ENCODE measurements around the gene PML. TPM values are rescaled to one million over a fixed set of nuclear protein-coding genes. Genes with fewer than 3 reads are reported as not detected.
"Not testable (repeated sequence)": the region's sequence is repeated elsewhere in the genome, so short reads cannot be mapped to it uniquely, and the experiment has no call there.

PML gene
- total RNA-seq, 5 donors from 2014 or later (not counting 1 experiment from before 2014, with no cell fraction given), result 43.0 to 79.8 (median 60.7) TPM

DNA sequence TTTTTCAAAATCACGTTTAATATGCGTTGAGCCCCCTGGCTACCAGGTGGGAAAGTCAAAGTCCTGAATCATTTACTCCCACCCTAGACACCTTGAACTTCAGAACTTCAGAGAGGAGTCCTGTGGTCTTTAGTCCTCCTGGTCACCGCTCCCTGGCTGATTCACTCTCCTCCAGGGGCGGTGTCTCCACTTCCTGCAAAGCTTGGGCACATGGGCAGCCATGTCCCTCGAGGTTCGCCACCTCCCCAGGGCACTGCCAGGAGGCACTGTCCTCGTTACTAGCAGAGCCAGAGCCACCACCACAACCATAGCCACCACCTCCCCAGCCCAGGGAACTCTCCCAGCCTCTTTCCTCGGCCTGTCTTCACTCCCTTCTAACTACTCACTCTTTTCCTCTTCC lies 37.2 kb upstream of the PML start:
- H3K4me1 Mint-ChIP-seq, result peaks cover 32 to 35% (median 34%) of the 10 kb centered on the region in 3 donors

DNA sequence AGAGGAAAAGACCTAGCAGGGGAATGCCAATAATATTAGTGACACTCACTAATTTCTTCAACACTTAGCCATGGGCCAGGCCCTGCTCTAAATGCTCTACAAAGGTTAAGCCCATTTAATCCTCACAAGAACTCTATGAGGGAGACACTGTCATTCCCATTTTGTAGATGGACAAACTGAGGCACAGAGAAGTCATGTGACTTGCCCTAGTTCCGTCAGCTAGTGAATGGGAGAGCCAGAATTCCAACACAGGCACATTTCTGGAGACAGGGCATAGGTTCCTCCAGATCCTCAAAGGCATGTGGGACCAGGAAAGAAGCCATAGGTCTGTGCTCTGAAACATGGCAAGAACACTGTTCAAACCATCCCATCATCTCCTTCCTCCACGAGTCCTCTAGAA lies 36.7 kb upstream of the PML start:
- Histone ChIP-seq H3K27me3 (replicated peaks in 1 of 2; ENCODE audit: control insufficient read depth in 2 of 2, extremely low read depth in 1 of 2, insufficient read depth in 2 of 2, low read length in 1 of 2) (no peaks in the 10 kb centered on the region), H3K9me3 (no peaks in the 10 kb centered on the region), H3K36me3 (ENCODE audit: control insufficient read depth in 2 of 2, extremely low read depth in 1 of 2, insufficient read depth in 1 of 2, low read length in 1 of 2) (no peaks in the 10 kb centered on the region), H3K4me1 (ENCODE audit: control insufficient read depth in 1 of 2, extremely low read depth in 1 of 2, insufficient read depth in 2 of 2, low read length in 2 of 2) (peaks cover 10 to 32% of the 10 kb centered on the region in 2 experiments), H3K27ac (ENCODE audit: low read length) (no peak overlapping the region), H3K4me3 (ENCODE audit: control insufficient read depth in 1 of 2, extremely low read depth in 1 of 2, low read length in 1 of 2) (no peak overlapping the region)
- Mint-ChIP-seq H3K36me3 (no peaks in the 10 kb centered on the region), H3K4me3 (peak overlapping the region in 1 of 3 donors; percentile 17), H3K27me3 (no peaks in the 10 kb centered on the region), H3K9me3 (no peaks in the 10 kb centered on the region), H3K4me1 (peaks cover 32 to 35% (median 34%) of the 10 kb centered on the region in 3 donors), H3K27ac (peak overlapping the region; percentile 41 to 79)
- WGBS (ENCODE audit: insufficient coverage), result 100% methylated on average over 1 of the region's 2 CpGs
- DNase-seq, result no peak
- ChIA-PET CTCF (interaction anchor here (0.7 to 1.2 kb wide), 3 partner anchors 9 to 18 kb away, joined by 3 read pairs; no protein-coding TSS in a partner anchor), POLR2A (no interaction called here)
- no peak for ATAC-seq (replicated peaks in 1 of 4)

More for the DNA sequence above, 37.2 kb upstream of the PML start:
- Histone ChIP-seq H3K9me3 (no peaks in the 10 kb centered on the region), H3K36me3 (ENCODE audit: control insufficient read depth in 2 of 2, extremely low read depth in 1 of 2, insufficient read depth in 1 of 2, low read length in 1 of 2) (no peaks in the 10 kb centered on the region), H3K4me3 (ENCODE audit: control insufficient read depth in 1 of 2, extremely low read depth in 1 of 2, low read length in 1 of 2) (no peak overlapping the region), H3K27me3 (replicated peaks in 1 of 2; ENCODE audit: control insufficient read depth in 2 of 2, extremely low read depth in 1 of 2, insufficient read depth in 2 of 2, low read length in 1 of 2) (no peaks in the 10 kb centered on the region), H3K4me1 (ENCODE audit: control insufficient read depth in 1 of 2, extremely low read depth in 1 of 2, insufficient read depth in 2 of 2, low read length in 2 of 2) (peaks cover 10 to 32% of the 10 kb centered on the region in 2 experiments), H3K27ac (ENCODE audit: low read length) (no peak overlapping the region)
- peak overlapping the region in 1 of 2 donors; percentile 79 for H3K27ac Mint-ChIP-seq
- POLR2A ChIA-PET, result no interaction called here
- H3K36me3 Mint-ChIP-seq, result no peaks in the 10 kb centered on the region
- CTCF ChIA-PET, result interaction anchor here in 1 of 2 donors (0.7 to 1.2 kb wide), 2 partner anchors 9 to 18 kb away, joined by 3 read pairs; no protein-coding TSS in a partner anchor
- no peaks in the 10 kb centered on the region for H3K9me3 Mint-ChIP-seq
- WGBS (ENCODE audit: insufficient coverage), result 69% methylated on average over 7 of the region's 8 CpGs
- no peaks in the 10 kb centered on the region for H3K27me3 Mint-ChIP-seq
- DNase-seq, result no peak
- H3K4me3 Mint-ChIP-seq, result no peak overlapping the region
- no peak for ATAC-seq (replicated peaks in 1 of 4)

DNA sequence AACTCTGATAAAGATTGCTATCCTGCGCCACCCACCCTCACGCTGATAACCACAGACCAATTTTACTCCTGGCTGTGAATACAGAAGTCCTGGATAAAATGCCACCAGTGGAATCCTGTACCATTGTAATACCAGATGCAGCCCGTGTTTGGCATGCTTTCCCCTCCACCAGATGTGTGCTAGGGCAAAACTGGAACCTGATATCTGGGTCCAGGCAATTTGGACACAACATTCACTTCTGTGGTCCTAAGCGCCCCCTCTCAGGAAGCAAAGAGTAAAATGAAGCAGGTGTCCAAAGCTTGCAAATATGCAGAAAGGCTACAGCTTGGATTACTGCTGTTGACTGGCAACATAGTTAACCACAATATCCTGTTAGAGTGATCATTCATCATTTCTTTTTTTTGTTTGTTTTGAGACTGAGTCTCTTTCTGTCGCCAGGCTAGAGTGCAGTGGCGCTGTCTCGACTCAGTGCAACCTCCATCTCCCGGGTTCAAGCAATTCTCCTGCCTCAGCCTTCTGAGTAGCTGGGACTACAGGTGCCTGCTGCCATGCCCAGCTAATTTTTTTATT lies 35.4 kb upstream of the PML start:
- Histone ChIP-seq H3K36me3 (ENCODE audit: control insufficient read depth in 2 of 2, extremely low read depth in 1 of 2, insufficient read depth in 1 of 2, low read length in 1 of 2) (no peaks in the 10 kb centered on the region), H3K27ac (ENCODE audit: low read length) (peak overlapping the region; percentile 41), H3K4me1 (ENCODE audit: control insufficient read depth in 1 of 2, extremely low read depth in 1 of 2, insufficient read depth in 2 of 2, low read length in 2 of 2) (peaks cover 10 to 32% of the 10 kb centered on the region in 2 experiments), H3K27me3 (replicated peaks in 1 of 2; ENCODE audit: control insufficient read depth in 2 of 2, extremely low read depth in 1 of 2, insufficient read depth in 2 of 2, low read length in 1 of 2) (no peaks in the 10 kb centered on the region), H3K4me3 (ENCODE audit: control insufficient read depth in 1 of 2, extremely low read depth in 1 of 2, low read length in 1 of 2) (no peak overlapping the region), H3K9me3 (no peaks in the 10 kb centered on the region)
- Mint-ChIP-seq H3K27ac (peak overlapping the region; percentile 86 to 94), H3K4me3 (peak overlapping the region; percentile 4 to 55 (median 53)), H3K36me3 (no peaks in the 10 kb centered on the region), H3K9me3 (no peaks in the 10 kb centered on the region), H3K27me3 (no peaks in the 10 kb centered on the region), H3K4me1 (peaks cover 32 to 35% (median 34%) of the 10 kb centered on the region in 3 donors)
- DNase-seq (peak in 25 of 35 experiments; percentile 14 to 63 (median 28)), ATAC-seq (replicated peaks in 1 of 4) (peak; percentile 95 to 99 (median 98))
- ChIA-PET POLR2A (no interaction called here), CTCF (interaction anchor here (0.8 to 2.1 kb wide), 5 partner anchors 8 to 35 kb away, joined by 3 to 10 read pairs (median 3); partner anchors contain the start of gene PML (in 1 of the 2))
- WGBS (ENCODE audit: insufficient coverage), result 7% methylated on average over 3 of the region's 8 CpGs

DNA sequence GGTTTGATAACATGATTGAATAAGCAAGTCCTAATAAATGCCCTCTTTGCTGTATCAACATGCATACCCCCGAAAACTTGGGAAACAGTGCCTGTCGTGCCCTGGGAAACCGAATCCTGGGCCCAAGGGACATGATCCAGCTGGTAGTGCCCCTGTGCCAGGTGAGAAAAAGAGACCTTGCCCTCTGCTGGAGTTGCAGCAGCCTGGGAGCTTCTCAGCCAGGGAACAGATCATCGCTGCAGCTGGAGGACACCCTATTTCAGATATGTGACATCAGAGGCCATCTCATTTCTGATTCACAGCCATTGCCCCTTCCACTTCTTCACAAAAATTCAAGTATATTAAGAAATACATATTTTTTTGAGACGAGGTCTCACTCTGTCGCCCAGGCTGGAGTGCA lies 34.7 kb upstream of the PML start:
- ATAC-seq (replicated peaks in 1 of 4) (no peak), DNase-seq (no peak)
- 83% methylated on average over 4 of the region's 6 CpGs for WGBS (ENCODE audit: insufficient coverage)
- no peaks in the 10 kb centered on the region for H3K9me3 ChIP-seq
- Mint-ChIP-seq H3K4me1 (peaks cover 36 to 37% (median 37%) of the 10 kb centered on the region in 3 donors), H3K4me3 (peak overlapping the region in 2 of 3 donors; percentile 53 to 55), H3K27ac (peak overlapping the region; percentile 86 to 94), H3K9me3 (no peaks in the 10 kb centered on the region), H3K27me3 (no peaks in the 10 kb centered on the region), H3K36me3 (no peaks in the 10 kb centered on the region)
- peaks cover 10 to 36% of the 10 kb centered on the region in 2 experiments for H3K4me1 ChIP-seq (ENCODE audit: control insufficient read depth in 1 of 2, extremely low read depth in 1 of 2, insufficient read depth in 2 of 2, low read length in 2 of 2)
- POLR2A ChIA-PET, result no interaction called here
- H3K36me3 ChIP-seq (ENCODE audit: control insufficient read depth in 2 of 2, extremely low read depth in 1 of 2, insufficient read depth in 1 of 2, low read length in 1 of 2), result no peaks in the 10 kb centered on the region
- CTCF ChIA-PET, result interaction anchor here in 1 of 2 donors (1.0 to 2.1 kb wide), 3 partner anchors 14 to 34 kb away, joined by 3 to 10 read pairs (median 9); partner anchors contain the start of gene PML
- H3K4me3 ChIP-seq (ENCODE audit: control insufficient read depth in 1 of 2, extremely low read depth in 1 of 2, low read length in 1 of 2), result no peak overlapping the region
- H3K27ac ChIP-seq (ENCODE audit: low read length), result peak overlapping the region; percentile 41
- H3K27me3 ChIP-seq (replicated peaks in 1 of 2; ENCODE audit: control insufficient read depth in 2 of 2, extremely low read depth in 1 of 2, insufficient read depth in 2 of 2, low read length in 1 of 2), result no peaks in the 10 kb centered on the region

DNA sequence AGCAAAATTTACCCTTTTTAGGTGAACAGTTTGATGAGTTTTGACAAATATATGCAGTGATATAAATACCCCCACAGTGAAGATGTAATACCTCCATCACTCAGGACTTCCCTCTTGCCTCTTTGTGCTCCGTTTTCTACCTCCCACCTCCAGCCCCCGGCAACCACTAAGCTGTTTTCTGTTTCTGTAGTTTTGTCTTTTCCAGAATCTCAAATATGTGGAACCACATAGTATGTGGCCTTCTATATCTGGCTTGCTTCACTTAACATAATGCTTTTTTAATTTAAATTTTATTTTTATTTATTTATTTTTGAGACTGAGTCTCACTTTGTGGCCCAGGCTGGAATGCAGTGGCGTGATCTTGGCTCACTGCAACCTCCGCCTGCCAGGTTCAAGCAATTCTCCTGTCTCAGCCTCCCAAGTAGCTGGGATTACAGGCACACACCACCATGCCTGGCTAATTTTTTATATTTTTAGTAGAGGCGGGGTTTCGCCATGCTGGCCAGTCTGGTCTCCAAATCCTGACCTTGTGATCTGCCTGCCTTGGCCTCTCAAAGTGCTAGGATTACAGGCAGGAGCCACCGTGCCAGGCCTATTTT lies 33.9 kb upstream of the PML start:
- H3K9me3 Mint-ChIP-seq; H3K4me3 ChIP-seq (ENCODE audit: control insufficient read depth in 1 of 2, extremely low read depth in 1 of 2, low read length in 1 of 2); H3K27ac ChIP-seq (ENCODE audit: low read length); ATAC-seq (replicated peaks in 1 of 4); H3K27me3 ChIP-seq (replicated peaks in 1 of 2; ENCODE audit: control insufficient read depth in 2 of 2, extremely low read depth in 1 of 2, insufficient read depth in 2 of 2, low read length in 1 of 2); H3K9me3 ChIP-seq; H3K4me3 Mint-ChIP-seq; H3K36me3 ChIP-seq (ENCODE audit: control insufficient read depth in 2 of 2, extremely low read depth in 1 of 2, insufficient read depth in 1 of 2, low read length in 1 of 2); POLR2A ChIA-PET; H3K27me3 Mint-ChIP-seq; H3K36me3 Mint-ChIP-seq; DNase-seq: not testable (repeated sequence)
- peaks cover 13 to 44% of the 10 kb centered on the region in 2 experiments for H3K4me1 ChIP-seq (ENCODE audit: control insufficient read depth in 1 of 2, extremely low read depth in 1 of 2, insufficient read depth in 2 of 2, low read length in 2 of 2)
- Mint-ChIP-seq H3K4me1 (peaks cover 43 to 44% (median 44%) of the 10 kb centered on the region in 3 donors), H3K27ac (peak overlapping the region; percentile 50 to 69)
- 96% methylated on average over 3 of the region's 7 CpGs for WGBS (ENCODE audit: insufficient coverage)
- CTCF ChIA-PET, result interaction anchor here (0.6 to 2.1 kb wide), 5 partner anchors 10 to 93 kb away, joined by 3 to 9 read pairs (median 3); no protein-coding TSS in a partner anchor

DNA sequence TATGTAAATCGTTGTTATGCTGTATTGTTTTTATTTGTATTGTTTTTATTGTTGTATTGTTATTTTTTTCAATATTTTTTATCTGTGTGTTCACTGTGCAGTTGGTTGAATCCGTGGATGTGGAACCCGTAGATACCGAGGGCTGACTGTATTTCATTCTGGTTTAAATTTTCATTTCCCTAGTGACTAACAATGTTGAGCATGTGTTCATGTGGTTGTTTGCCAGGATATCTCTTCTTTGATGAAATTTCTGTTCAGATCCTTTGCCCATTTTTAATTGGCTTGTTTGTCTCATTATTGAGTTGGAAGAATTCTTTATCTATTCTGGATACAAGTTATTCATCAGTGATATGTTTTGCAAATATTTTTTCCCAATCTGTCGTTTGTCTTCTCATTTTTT lies 32.1 kb upstream of the PML start:
- no peaks in the 10 kb centered on the region for H3K27me3 ChIP-seq (replicated peaks in 1 of 2; ENCODE audit: control insufficient read depth in 2 of 2, extremely low read depth in 1 of 2, insufficient read depth in 2 of 2, low read length in 1 of 2)
- Mint-ChIP-seq H3K4me1 (peaks cover 50 to 53% (median 52%) of the 10 kb centered on the region in 3 donors), H3K4me3 (no peak overlapping the region), H3K27me3 (no peaks in the 10 kb centered on the region), H3K9me3 (no peaks in the 10 kb centered on the region), H3K27ac (peak overlapping the region in 1 of 2 donors; percentile 72), H3K36me3 (no peaks in the 10 kb centered on the region)
- no peaks in the 10 kb centered on the region for H3K36me3 ChIP-seq (ENCODE audit: control insufficient read depth in 2 of 2, extremely low read depth in 1 of 2, insufficient read depth in 1 of 2, low read length in 1 of 2)
- H3K4me3 ChIP-seq (ENCODE audit: control insufficient read depth in 1 of 2, extremely low read depth in 1 of 2, low read length in 1 of 2), result no peak overlapping the region
- ATAC-seq (replicated peaks in 1 of 4) (no peak), DNase-seq (no peak)
- no peaks in the 10 kb centered on the region for H3K9me3 ChIP-seq
- H3K4me1 ChIP-seq (ENCODE audit: control insufficient read depth in 1 of 2, extremely low read depth in 1 of 2, insufficient read depth in 2 of 2, low read length in 2 of 2), result peaks cover 30 to 51% of the 10 kb centered on the region in 2 experiments
- H3K27ac ChIP-seq (ENCODE audit: low read length), result no peak overlapping the region
- WGBS (ENCODE audit: insufficient coverage), result no CpG with 5 or more reads among the region's 5 CpGs
- CTCF ChIA-PET, result no interaction called here
- POLR2A ChIA-PET, result no interaction called here
